ACC112 (cell line): Measurements from ENCODE around the gene MAP3K13.
"Not testable (repeated sequence)": the region's sequence is repeated elsewhere in the genome, so short reads cannot be mapped to it uniquely, and the experiment has no call there.

Experiments
- H2AFZ ChIP-seq: fragments of 200-600 bp; sonication (generic); one replicate; pipeline ENCODE4 v1.6.0; 2017; ENCODE audit warnings: antibody characterized with exemption, low read length; ENCODE audit not compliant: unreplicated experiment
- H3K27ac ChIP-seq: fragments of 200-600 bp; sonication (generic); 2 replicates; pipeline ENCODE4 v1.5.1; 2014; ENCODE audit warnings: low read depth, mild to moderate bottlenecking, antibody characterized with exemption, low read length, moderate library complexity
- H3K27me3 ChIP-seq: fragments of 200-600 bp; sonication (generic); 2 replicates; pipeline ENCODE4 v1.6.1; 2014; ENCODE audit warnings: mild to moderate bottlenecking, antibody characterized with exemption, low read length, moderate library complexity, mixed read lengths; ENCODE audit not compliant: insufficient read depth
- H3K36me3 ChIP-seq: fragments of 200-600 bp; sonication (generic); 2 replicates; pipeline ENCODE4 v1.6.1; 2016; ENCODE audit warnings: mild to moderate bottlenecking, antibody characterized with exemption, low read length, moderate library complexity, mixed read lengths; ENCODE audit not compliant: insufficient read depth
- H3K4me1 ChIP-seq: fragments of 200-600 bp; sonication (generic); one replicate; pipeline ENCODE4 v1.6.1; 2016; ENCODE audit warnings: low read length, mixed read lengths; ENCODE audit not compliant: insufficient read depth, unreplicated experiment, control insufficient read depth
- H3K4me3 ChIP-seq: fragments of 200-600 bp; sonication (generic); 2 replicates; pipeline ENCODE4 v1.5.1; 2014; ENCODE audit warnings: mild to moderate bottlenecking, low read depth, low read length
- H3K79me2 ChIP-seq: fragments of 200-600 bp; sonication (generic); one replicate; pipeline ENCODE4 v1.6.0; 2016; ENCODE audit warnings: low read length; ENCODE audit not compliant: control insufficient read depth, unreplicated experiment, insufficient read depth

The MAP3K13 gene

GRCh38 chr3:185420762-185421161, 57.8 kb downstream of the MAP3K13 start:
- no peaks in the 10 kb centered on the region for H3K36me3 ChIP-seq

GRCh38 chr3:185421577-185422232, 58.8 kb downstream of the MAP3K13 start:
- no peaks in the 10 kb centered on the region for H3K79me2 ChIP-seq
- no peak overlapping the region for H2AFZ ChIP-seq
- peaks cover 16% of the 10 kb centered on the region for H3K4me1 ChIP-seq
- no peaks in the 10 kb centered on the region for H3K36me3 ChIP-seq
- no peaks in the 10 kb centered on the region for H3K27me3 ChIP-seq
- no peak overlapping the region for H3K4me3 ChIP-seq
- no peak overlapping the region for H3K27ac ChIP-seq

More at GRCh38 chr3:185420762-185421161, 57.8 kb downstream of the MAP3K13 start:
- no peaks in the 10 kb centered on the region for H3K27me3 ChIP-seq
- no peak overlapping the region for H3K27ac ChIP-seq
- H3K4me1 ChIP-seq, result peaks cover 16% of the 10 kb centered on the region
- H3K4me3 ChIP-seq, result no peak overlapping the region
- no peak overlapping the region for H2AFZ ChIP-seq
- no peaks in the 10 kb centered on the region for H3K79me2 ChIP-seq

GRCh38 chr3:185422677-185423076, 59.7 kb downstream of the MAP3K13 start:
- no peak overlapping the region for H2AFZ ChIP-seq
- H3K36me3 ChIP-seq, result no peaks in the 10 kb centered on the region
- H3K4me3 ChIP-seq, result no peak overlapping the region
- H3K27me3 ChIP-seq, result no peaks in the 10 kb centered on the region
- H3K79me2 ChIP-seq, result no peaks in the 10 kb centered on the region
- H3K4me1 ChIP-seq, result peaks cover 16% of the 10 kb centered on the region
- H3K27ac ChIP-seq, result no peak overlapping the region

- no peaks in the 10 kb centered on the region for H3K27me3 ChIP-seq
- H2AFZ ChIP-seq, result no peak overlapping the region
- H3K79me2 ChIP-seq, result no peaks in the 10 kb centered on the region
- H3K4me3 ChIP-seq, result no peak overlapping the region
- peaks cover 16% of the 10 kb centered on the region for H3K4me1 ChIP-seq
- H3K27ac ChIP-seq, result no peak overlapping the region
- no peaks in the 10 kb centered on the region for H3K36me3 ChIP-seq
These were observed 60.2 kb downstream of the MAP3K13 start for GRCh38 chr3:185423178-185423577.

- H3K27ac ChIP-seq, result no peak overlapping the region
These were observed 61.5 kb downstream of the MAP3K13 start for GRCh38 chr3:185424435-185424834.

GRCh38 chr3:185430375-185430774, 67.4 kb downstream of the MAP3K13 start:
- Histone ChIP-seq H2AFZ (no peak overlapping the region), H3K4me1 (no peaks in the 10 kb centered on the region), H3K36me3 (peaks cover 5% of the 10 kb centered on the region; the same call in 1 of the 2 replicates), H3K27me3 (no peaks in the 10 kb centered on the region), H3K27ac (no peak overlapping the region), H3K4me3 (no peak overlapping the region), H3K79me2 (no peaks in the 10 kb centered on the region)

More at GRCh38 chr3:185424435-185424834, 61.5 kb downstream of the MAP3K13 start:
- no peaks in the 10 kb centered on the region for H3K79me2 ChIP-seq
- no peaks in the 10 kb centered on the region for H3K27me3 ChIP-seq
- no peak overlapping the region for H2AFZ ChIP-seq
- peaks cover 5% of the 10 kb centered on the region; the same call in 1 of the 2 replicates for H3K36me3 ChIP-seq
- H3K4me1 ChIP-seq, result peaks cover 16% of the 10 kb centered on the region
- H3K4me3 ChIP-seq, result no peak overlapping the region

GRCh38 chr3:185439745-185440466, 77.0 kb downstream of the MAP3K13 start:
- Histone ChIP-seq H3K27me3 (no peaks in the 10 kb centered on the region), H3K4me3 (no peak overlapping the region), H2AFZ (no peak overlapping the region), H3K36me3 (no peaks in the 10 kb centered on the region), H3K79me2 (no peaks in the 10 kb centered on the region), H3K4me1 (no peaks in the 10 kb centered on the region), H3K27ac (no peak overlapping the region)

- Histone ChIP-seq H3K4me1 (no peaks in the 10 kb centered on the region), H3K27me3 (no peaks in the 10 kb centered on the region), H3K36me3 (no peaks in the 10 kb centered on the region), H2AFZ (no peak overlapping the region), H3K27ac (no peak overlapping the region), H3K4me3 (no peak overlapping the region), H3K79me2 (no peaks in the 10 kb centered on the region)
These were observed 79.1 kb downstream of the MAP3K13 start for GRCh38 chr3:185442031-185442430.

- H3K4me1 ChIP-seq, result no peaks in the 10 kb centered on the region
- no peak overlapping the region for H3K27ac ChIP-seq
- H3K27me3 ChIP-seq, result no peaks in the 10 kb centered on the region
- H3K36me3 ChIP-seq, result no peaks in the 10 kb centered on the region
- no peaks in the 10 kb centered on the region for H3K79me2 ChIP-seq
- no peak overlapping the region for H2AFZ ChIP-seq
- H3K4me3 ChIP-seq, result no peak overlapping the region
These were observed 81.4 kb downstream of the MAP3K13 start for GRCh38 chr3:185444329-185444728.

- Histone ChIP-seq H3K4me1 (no peaks in the 10 kb centered on the region), H3K27ac (no peak overlapping the region), H2AFZ (no peak overlapping the region), H3K36me3 (peaks cover 3% of the 10 kb centered on the region; the same call in 1 of the 2 replicates), H3K4me3 (no peak overlapping the region), H3K79me2 (no peaks in the 10 kb centered on the region), H3K27me3 (no peaks in the 10 kb centered on the region)
These were observed 85.2 kb downstream of the MAP3K13 start for GRCh38 chr3:185448107-185448506.

GRCh38 chr3:185451432-185451831, 88.5 kb downstream of the MAP3K13 start:
- not testable (repeated sequence) for H3K4me3 ChIP-seq, H2AFZ ChIP-seq, H3K27me3 ChIP-seq

More at GRCh38 chr3:185451432-185451831, 88.5 kb downstream of the MAP3K13 start:
- H3K4me1 ChIP-seq, H3K79me2 ChIP-seq, H3K36me3 ChIP-seq, H3K27ac ChIP-seq: not testable (repeated sequence)
